ES-I3 (cell line): ENCODE data around the gene USH2A.

Experiments
- H3K36me3 ChIP-seq: 2 replicates; pipeline ENCODE4 v1.6.1; 2013; ENCODE audit warnings: mild to moderate bottlenecking, low read length, control low read depth, moderate library complexity; ENCODE audit not compliant: insufficient read depth
- H3K4me1 ChIP-seq: 2 replicates; pipeline ENCODE4 v1.6.1; 2013; ENCODE audit warnings: mild to moderate bottlenecking, control low read depth, low read length; ENCODE audit not compliant: insufficient read depth
- H3K9ac ChIP-seq: 2 replicates; pipeline ENCODE4 v1.6.1; 2013; ENCODE audit warnings: low read depth, mild to moderate bottlenecking, low read length, moderate library complexity
- H3K9me3 ChIP-seq: 2 replicates; pipeline ENCODE4 v1.6.1; 2013; ENCODE audit warnings: mild to moderate bottlenecking, low read length, moderate library complexity; ENCODE audit not compliant: control insufficient read depth, insufficient read depth

Gene USH2A

GRCh38 chr1:216422821-216423520, at the start of gene USH2A:
Gene USH2A (minus strand): TSS chr1:216423448. CDS start chr1:216422336, 1,112 bp downstream.
- Histone ChIP-seq H3K4me1 (no peaks in the 10 kb centered on the region), H3K36me3 (no peaks in the 10 kb centered on the region), H3K9ac (no peak within 1 kb of the TSS), H3K9me3 (no peaks in the 10 kb centered on the region)

- no peaks in the 10 kb centered on the region for H3K36me3 ChIP-seq
- no peaks in the 10 kb centered on the region for H3K9me3 ChIP-seq
- no peaks in the 10 kb centered on the region for H3K4me1 ChIP-seq
- H3K9ac ChIP-seq, result no peak overlapping the region
These were observed 43.0 kb upstream of the USH2A start for GRCh38 chr1:216466162-216466801.

- H3K4me1 ChIP-seq, result no peaks in the 10 kb centered on the region
- H3K9ac ChIP-seq, result no peak overlapping the region
These were observed 41.2 kb upstream of the USH2A start for GRCh38 chr1:216464489-216464888.

GRCh38 chr1:216462066-216462775, 39.0 kb upstream of the USH2A start:
- Histone ChIP-seq H3K36me3 (no peaks in the 10 kb centered on the region), H3K9ac (no peak overlapping the region), H3K9me3 (no peaks in the 10 kb centered on the region), H3K4me1 (no peaks in the 10 kb centered on the region)

More at GRCh38 chr1:216464489-216464888, 41.2 kb upstream of the USH2A start:
- H3K36me3 ChIP-seq, result no peaks in the 10 kb centered on the region
- H3K9me3 ChIP-seq, result no peaks in the 10 kb centered on the region

GRCh38 chr1:216461466-216461865, 38.2 kb upstream of the USH2A start:
- no peak overlapping the region for H3K9ac ChIP-seq
- no peaks in the 10 kb centered on the region for H3K9me3 ChIP-seq
- H3K36me3 ChIP-seq, result no peaks in the 10 kb centered on the region
- H3K4me1 ChIP-seq, result no peaks in the 10 kb centered on the region

GRCh38 chr1:216459651-216460207, 36.5 kb upstream of the USH2A start:
- Histone ChIP-seq H3K9me3 (no peaks in the 10 kb centered on the region), H3K36me3 (no peaks in the 10 kb centered on the region), H3K4me1 (no peaks in the 10 kb centered on the region), H3K9ac (no peak overlapping the region)

GRCh38 chr1:216458812-216459211, 35.6 kb upstream of the USH2A start:
- Histone ChIP-seq H3K36me3 (no peaks in the 10 kb centered on the region), H3K4me1 (no peaks in the 10 kb centered on the region), H3K9me3 (no peaks in the 10 kb centered on the region), H3K9ac (no peak overlapping the region)

GRCh38 chr1:216457356-216457755, 34.1 kb upstream of the USH2A start:
- H3K36me3 ChIP-seq, result no peaks in the 10 kb centered on the region
- no peaks in the 10 kb centered on the region for H3K9me3 ChIP-seq
- no peak overlapping the region for H3K9ac ChIP-seq
- no peaks in the 10 kb centered on the region for H3K4me1 ChIP-seq

- no peaks in the 10 kb centered on the region for H3K9me3 ChIP-seq
- no peaks in the 10 kb centered on the region for H3K36me3 ChIP-seq
- no peak overlapping the region for H3K9ac ChIP-seq
- no peaks in the 10 kb centered on the region for H3K4me1 ChIP-seq
These were observed 33.4 kb upstream of the USH2A start for GRCh38 chr1:216456682-216457081.

GRCh38 chr1:216453777-216454176, 30.5 kb upstream of the USH2A start:
- no peak overlapping the region for H3K9ac ChIP-seq
- no peaks in the 10 kb centered on the region for H3K4me1 ChIP-seq
- H3K9me3 ChIP-seq, result no peaks in the 10 kb centered on the region
- no peaks in the 10 kb centered on the region for H3K36me3 ChIP-seq

GRCh38 chr1:216450227-216450626, 27.0 kb upstream of the USH2A start:
- Histone ChIP-seq H3K9me3 (no peaks in the 10 kb centered on the region), H3K9ac (no peak overlapping the region), H3K4me1 (no peaks in the 10 kb centered on the region), H3K36me3 (no peaks in the 10 kb centered on the region)

- no peaks in the 10 kb centered on the region for H3K36me3 ChIP-seq
- H3K9me3 ChIP-seq, result no peaks in the 10 kb centered on the region
These were observed 24.8 kb upstream of the USH2A start for GRCh38 chr1:216448011-216448510.

GRCh38 chr1:216437603-216438002, 14.4 kb upstream of the USH2A start:
- Histone ChIP-seq H3K4me1 (no peaks in the 10 kb centered on the region), H3K9ac (no peak overlapping the region), H3K9me3 (no peaks in the 10 kb centered on the region), H3K36me3 (no peaks in the 10 kb centered on the region)

More at GRCh38 chr1:216448011-216448510, 24.8 kb upstream of the USH2A start:
- H3K4me1 ChIP-seq, result no peaks in the 10 kb centered on the region
- H3K9ac ChIP-seq, result no peak overlapping the region

- Histone ChIP-seq H3K9me3 (no peaks in the 10 kb centered on the region), H3K4me1 (no peaks in the 10 kb centered on the region; the same call in 1 of the 2 replicates), H3K36me3 (no peaks in the 10 kb centered on the region), H3K9ac (no peak overlapping the region)
These were observed 11.0 kb upstream of the USH2A start for GRCh38 chr1:216434232-216434631.
